Measurements from ENCODE around the gene DSTN.

The DSTN gene

GRCh38 chr20:17612287-17612991 is 42.6 kb downstream of the DSTN start:
- peak in 1 of 2 donors; percentile 29 for DNase-seq (ENCODE audit: low read depth in 2 of 2)

- no peak for DNase-seq (ENCODE audit: low read depth in 2 of 2)
Observed at GRCh38 chr20:17612992-17613327, 43.1 kb downstream of the DSTN start.

- DNase-seq (ENCODE audit: low read depth in 2 of 2) = no peak
Observed at GRCh38 chr20:17613328-17614175, 43.7 kb downstream of the DSTN start.

GRCh38 chr20:17614176-17614811 is 44.4 kb downstream of the DSTN start:
- no peak for DNase-seq (ENCODE audit: low read depth in 2 of 2)

- DNase-seq (ENCODE audit: low read depth in 2 of 2) = no peak
Observed at GRCh38 chr20:17614812-17615644, 45.2 kb downstream of the DSTN start.

- DNase-seq (ENCODE audit: low read depth in 2 of 2) = no peak
Observed at GRCh38 chr20:17615645-17616479, 46.0 kb downstream of the DSTN start.

GRCh38 chr20:17616480-17617211 is 46.8 kb downstream of the DSTN start:
- DNase-seq (ENCODE audit: low read depth in 2 of 2) = no peak

- DNase-seq (ENCODE audit: low read depth in 2 of 2) = no peak
Observed at GRCh38 chr20:17617212-17617867, 47.5 kb downstream of the DSTN start.

GRCh38 chr20:17617868-17618672 is 48.2 kb downstream of the DSTN start:
- no peak for DNase-seq (ENCODE audit: low read depth in 2 of 2)

- DNase-seq (ENCODE audit: low read depth in 2 of 2) = no peak
Observed at GRCh38 chr20:17618673-17619013, 48.8 kb downstream of the DSTN start.

GRCh38 chr20:17619351-17620093 is 49.6 kb downstream of the DSTN start:
- no peak for DNase-seq (ENCODE audit: low read depth in 2 of 2)

GRCh38 chr20:17620371-17621228 is 50.7 kb downstream of the DSTN start:
- no peak for DNase-seq (ENCODE audit: low read depth in 2 of 2)

- DNase-seq (ENCODE audit: low read depth in 2 of 2) = no peak
Observed at GRCh38 chr20:17621229-17621968, 51.5 kb downstream of the DSTN start.

GRCh38 chr20:17622086-17622850 is 52.4 kb downstream of the DSTN start:
- DNase-seq (ENCODE audit: low read depth in 2 of 2) = no peak

GRCh38 chr20:17622851-17623508 is 53.1 kb downstream of the DSTN start:
- no peak for DNase-seq (ENCODE audit: low read depth in 2 of 2)

Data from activated CD8-positive, alpha-beta memory T cell treated with anti-CD3 and anti-CD28 coated beads for 4 hours (primary cell).